Activated CD8-positive, alpha-beta memory T cell treated with anti-CD3 and anti-CD28 coated beads for 36 hours (primary cell): ENCODE data around the gene FBXL13. TPM values are rescaled to one million over a fixed set of nuclear protein-coding genes. Genes with fewer than 3 reads are reported as not detected.

Experiments used
- CTCF ChIA-PET: fragments of 350-600 bp; sonication (Branson Sonifier 250); formaldehyde crosslinking; loops from one replicate; lab custom pipeline; 2021; ENCODE audit warnings: antibody characterized with exemption; lab: Charles Lee
- POLR2A ChIA-PET: fragments of 350-600 bp; sonication (Branson Sonifier 250); formaldehyde crosslinking; loops from one replicate; lab custom pipeline; 2021; ENCODE audit warnings: antibody characterized with exemption; lab: Charles Lee
- total RNA-seq, 2 experiments: library from RNA; stranded (reverse); gene quantifications; one replicate each; pipeline ENCODE4 v1.2.3, GENCODE V29; 2021

Gene FBXL13
- total RNA-seq, 2 experiments from 2014 or later: 0.78 to 0.86 TPM

- ChIA-PET POLR2A (no interaction called here), CTCF (interaction anchor here (0.6 kb wide), 1 partner anchor 173 kb away, joined by 4 read pairs; no protein-coding TSS in a partner anchor)
These were observed 185.9 kb downstream of the FBXL13 start for GRCh38 chr7:102888561-102889233.

GRCh38 chr7:102883098-102883860 is 191.3 kb downstream of the FBXL13 start:
- POLR2A ChIA-PET: no interaction called here
- CTCF ChIA-PET: no interaction called here

GRCh38 chr7:102875700-102876295 is 198.8 kb downstream of the FBXL13 start:
- ChIA-PET POLR2A (no interaction called here), CTCF (no interaction called here)

GRCh38 chr7:102874966-102875365 is 199.6 kb downstream of the FBXL13 start:
- CTCF ChIA-PET: no interaction called here
- POLR2A ChIA-PET: no interaction called here

- ChIA-PET POLR2A (no interaction called here), CTCF (no interaction called here)
These were observed 200.3 kb downstream of the FBXL13 start for GRCh38 chr7:102874166-102874829.

- ChIA-PET POLR2A (no interaction called here), CTCF (no interaction called here)
These were observed 201.0 kb downstream of the FBXL13 start for GRCh38 chr7:102873470-102874165.

- ChIA-PET CTCF (no interaction called here), POLR2A (no interaction called here)
These were observed 202.1 kb downstream of the FBXL13 start for GRCh38 chr7:102872460-102872859.

- POLR2A ChIA-PET: no interaction called here
- CTCF ChIA-PET: no interaction called here
These were observed 205.4 kb downstream of the FBXL13 start for GRCh38 chr7:102869195-102869594.

GRCh38 chr7:102866535-102867215 is 207.9 kb downstream of the FBXL13 start:
- CTCF ChIA-PET: no interaction called here
- POLR2A ChIA-PET: no interaction called here

- ChIA-PET POLR2A (no interaction called here), CTCF (no interaction called here)
These were observed 209.6 kb downstream of the FBXL13 start for GRCh38 chr7:102864958-102865357.

GRCh38 chr7:102860351-102860811 is 214.2 kb downstream of the FBXL13 start:
- CTCF ChIA-PET: no interaction called here

GRCh38 chr7:102859799-102860125 is 214.8 kb downstream of the FBXL13 start:
- POLR2A ChIA-PET: no interaction called here
- CTCF ChIA-PET: no interaction called here

More at GRCh38 chr7:102860351-102860811, 214.2 kb downstream of the FBXL13 start:
- POLR2A ChIA-PET: no interaction called here

GRCh38 chr7:102859084-102859798 is 215.4 kb downstream of the FBXL13 start:
- POLR2A ChIA-PET: no interaction called here
- CTCF ChIA-PET: no interaction called here

GRCh38 chr7:102856036-102856435 is 218.6 kb downstream of the FBXL13 start:
- CTCF ChIA-PET: no interaction called here
- POLR2A ChIA-PET: no interaction called here

- ChIA-PET CTCF (no interaction called here), POLR2A (no interaction called here)
These were observed 225.1 kb downstream of the FBXL13 start for GRCh38 chr7:102849538-102849937.

GRCh38 chr7:102849079-102849478 is 225.5 kb downstream of the FBXL13 start:
- ChIA-PET POLR2A (no interaction called here), CTCF (no interaction called here)

- ChIA-PET POLR2A (no interaction called here), CTCF (no interaction called here)
These were observed 229.2 kb downstream of the FBXL13 start for GRCh38 chr7:102845346-102845745.

- ChIA-PET CTCF (no interaction called here), POLR2A (no interaction called here)
These were observed 230.7 kb downstream of the FBXL13 start for GRCh38 chr7:102843850-102844249.
